Stomach (tissue), 4 donors: ENCODE data around the gene UST.

ENCODE experiments used
- CTCF ChIP-seq, 7 experiments: fragments of 450-650 bp in 4 of 7; fragments of 200-600 bp in 3 of 7; sonication (generic) in 3 of 7; IDR thresholded peaks; one replicate each; pipeline ENCODE4 v1.5.1; 2016 to 2019; ENCODE audit warnings: antibody characterized with exemption in 7 of 7, control low read depth in 2 of 7, mild to moderate bottlenecking in 1 of 7
- POLR2A ChIP-seq, 4 donors: fragments of 450-650 bp; IDR thresholded peaks; one replicate each; pipeline ENCODE4 v1.6.1; 2016; ENCODE audit warnings: antibody characterized with exemption in 4 of 4, control low read depth in 2 of 4, mild to moderate bottlenecking in 1 of 4, moderate library complexity in 1 of 4
- POLR2AphosphoS5 ChIP-seq, 3 donors: sonication (generic); formaldehyde crosslinking; IDR thresholded peaks; one replicate each; pipeline ENCODE4 v1.6.1; 2016; ENCODE audit warnings: antibody characterized with exemption in 3 of 3

- TF ChIP-seq POLR2AphosphoS5 (IDR thresholded peaks at IDR 0.05) (no peak), CTCF (IDR thresholded peaks at IDR 0.05) (no peak), POLR2A (IDR thresholded peaks at IDR 0.05) (no peak)
Measured at GRCh38 chr6:149006671-149007070, 259.8 kb downstream of the UST start.
